A549 (cell line): ENCODE results near the gene DEFB129.

ENCODE experiments used
- CEBPB ChIP-seq, 2 experiments: fragments of >200 bp in 1 of 2; sonication (Bioruptor Twin) in 1 of 2; formaldehyde crosslinking in 1 of 2; IDR thresholded peaks; 2 replicates each; pipeline ENCODE4 v1.6.1; 2012 to 2016
- CHD4 ChIP-seq: fragments of 200-600 bp; sonication (generic); IDR thresholded peaks from 2 replicates; pipeline ENCODE4 v1.6.1; 2016; ENCODE audit warnings: antibody characterized with exemption, mild to moderate bottlenecking, borderline replicate concordance
- ESRRA ChIP-seq: fragments of 150-350 bp; IDR thresholded peaks from 2 replicates; pipeline ENCODE4 v1.6.1; 2014; ENCODE audit warnings: mild to moderate bottlenecking, low read length, borderline replicate concordance
- JUN ChIP-seq, 2 experiments: fragments of >200 bp; sonication (Bioruptor Twin); formaldehyde crosslinking; IDR thresholded peaks; 2 replicates in 1 of 2; 3 replicates in 1 of 2; pipeline ENCODE4 v1.6.1; 2016 to 2017
- POLR2A ChIP-seq: IDR thresholded peaks from 2 replicates; pipeline ENCODE4 v1.6.1; 2012; ENCODE audit warnings: mild to moderate bottlenecking, low read length
- RNF2 ChIP-seq: fragments of 200-600 bp; sonication (generic); IDR thresholded peaks from 2 replicates; pipeline ENCODE4 v1.6.1; 2016; ENCODE audit warnings: low read depth, mild to moderate bottlenecking, antibody characterized with exemption, moderate library complexity, borderline replicate concordance
- TP53 ChIP-seq: fragments of 250-450 bp; sonication (Bioruptor Pico); IDR thresholded peaks from 2 replicates; pipeline ENCODE4 v1.5.0; 2021; ENCODE audit warnings: mild to moderate bottlenecking, moderate library complexity
- TF ChIP-seq, protein P1 (sequence below): IDR thresholded peaks from 2 replicates; pipeline ENCODE4 v1.6.1; 2012
- TF ChIP-seq, protein P2 (sequence below): fragments of 200-600 bp; sonication (generic); IDR thresholded peaks from 2 replicates; pipeline ENCODE4 v1.6.1; 2016; ENCODE audit warnings: antibody characterized with exemption, mild to moderate bottlenecking, moderate library complexity
- TF ChIP-seq, protein P3 (sequence below): fragments of >200 bp; sonication (Bioruptor Twin); formaldehyde crosslinking; IDR thresholded peaks from 3 replicates; pipeline ENCODE4 v1.5.1; 2016

DNA sequence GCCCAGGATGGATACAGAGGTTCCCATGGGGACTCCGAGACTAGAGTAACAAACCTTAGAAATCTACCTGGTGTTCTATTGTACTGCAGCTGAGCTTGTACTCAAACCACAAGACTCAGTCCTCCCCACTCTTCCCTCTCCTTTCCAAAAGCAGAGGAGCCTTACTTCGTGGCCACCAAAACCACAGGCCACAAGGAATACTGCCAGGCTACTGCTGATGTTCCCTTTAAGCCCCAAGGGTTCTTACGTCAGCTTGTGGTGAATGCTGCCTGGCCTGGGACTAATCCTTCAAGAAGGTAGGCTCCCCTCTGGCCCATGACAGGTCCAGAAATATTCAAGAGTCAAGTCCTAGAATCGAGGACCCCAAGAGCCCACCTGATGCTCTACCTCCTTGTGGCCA is 27.1 kb upstream of the DEFB129 start:
- TF ChIP-seq POLR2A (no peak), RNF2 (no peak), ESRRA (no peak), JUN (IDR thresholded peaks at IDR 0.05) (no peak), TP53 (CRISPR knock-in tag) (no peak), CEBPB (IDR thresholded peaks at IDR 0.05) (no peak), CHD4 (no peak)
- TF ChIP-seq, protein P1, sequence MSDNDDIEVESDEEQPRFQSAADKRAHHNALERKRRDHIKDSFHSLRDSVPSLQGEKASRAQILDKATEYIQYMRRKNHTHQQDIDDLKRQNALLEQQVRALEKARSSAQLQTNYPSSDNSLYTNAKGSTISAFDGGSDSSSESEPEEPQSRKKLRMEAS, result no peak
- TF ChIP-seq, protein P2, sequence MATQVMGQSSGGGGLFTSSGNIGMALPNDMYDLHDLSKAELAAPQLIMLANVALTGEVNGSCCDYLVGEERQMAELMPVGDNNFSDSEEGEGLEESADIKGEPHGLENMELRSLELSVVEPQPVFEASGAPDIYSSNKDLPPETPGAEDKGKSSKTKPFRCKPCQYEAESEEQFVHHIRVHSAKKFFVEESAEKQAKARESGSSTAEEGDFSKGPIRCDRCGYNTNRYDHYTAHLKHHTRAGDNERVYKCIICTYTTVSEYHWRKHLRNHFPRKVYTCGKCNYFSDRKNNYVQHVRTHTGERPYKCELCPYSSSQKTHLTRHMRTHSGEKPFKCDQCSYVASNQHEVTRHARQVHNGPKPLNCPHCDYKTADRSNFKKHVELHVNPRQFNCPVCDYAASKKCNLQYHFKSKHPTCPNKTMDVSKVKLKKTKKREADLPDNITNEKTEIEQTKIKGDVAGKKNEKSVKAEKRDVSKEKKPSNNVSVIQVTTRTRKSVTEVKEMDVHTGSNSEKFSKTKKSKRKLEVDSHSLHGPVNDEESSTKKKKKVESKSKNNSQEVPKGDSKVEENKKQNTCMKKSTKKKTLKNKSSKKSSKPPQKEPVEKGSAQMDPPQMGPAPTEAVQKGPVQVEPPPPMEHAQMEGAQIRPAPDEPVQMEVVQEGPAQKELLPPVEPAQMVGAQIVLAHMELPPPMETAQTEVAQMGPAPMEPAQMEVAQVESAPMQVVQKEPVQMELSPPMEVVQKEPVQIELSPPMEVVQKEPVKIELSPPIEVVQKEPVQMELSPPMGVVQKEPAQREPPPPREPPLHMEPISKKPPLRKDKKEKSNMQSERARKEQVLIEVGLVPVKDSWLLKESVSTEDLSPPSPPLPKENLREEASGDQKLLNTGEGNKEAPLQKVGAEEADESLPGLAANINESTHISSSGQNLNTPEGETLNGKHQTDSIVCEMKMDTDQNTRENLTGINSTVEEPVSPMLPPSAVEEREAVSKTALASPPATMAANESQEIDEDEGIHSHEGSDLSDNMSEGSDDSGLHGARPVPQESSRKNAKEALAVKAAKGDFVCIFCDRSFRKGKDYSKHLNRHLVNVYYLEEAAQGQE, result no peak
- TF ChIP-seq, protein P3, sequence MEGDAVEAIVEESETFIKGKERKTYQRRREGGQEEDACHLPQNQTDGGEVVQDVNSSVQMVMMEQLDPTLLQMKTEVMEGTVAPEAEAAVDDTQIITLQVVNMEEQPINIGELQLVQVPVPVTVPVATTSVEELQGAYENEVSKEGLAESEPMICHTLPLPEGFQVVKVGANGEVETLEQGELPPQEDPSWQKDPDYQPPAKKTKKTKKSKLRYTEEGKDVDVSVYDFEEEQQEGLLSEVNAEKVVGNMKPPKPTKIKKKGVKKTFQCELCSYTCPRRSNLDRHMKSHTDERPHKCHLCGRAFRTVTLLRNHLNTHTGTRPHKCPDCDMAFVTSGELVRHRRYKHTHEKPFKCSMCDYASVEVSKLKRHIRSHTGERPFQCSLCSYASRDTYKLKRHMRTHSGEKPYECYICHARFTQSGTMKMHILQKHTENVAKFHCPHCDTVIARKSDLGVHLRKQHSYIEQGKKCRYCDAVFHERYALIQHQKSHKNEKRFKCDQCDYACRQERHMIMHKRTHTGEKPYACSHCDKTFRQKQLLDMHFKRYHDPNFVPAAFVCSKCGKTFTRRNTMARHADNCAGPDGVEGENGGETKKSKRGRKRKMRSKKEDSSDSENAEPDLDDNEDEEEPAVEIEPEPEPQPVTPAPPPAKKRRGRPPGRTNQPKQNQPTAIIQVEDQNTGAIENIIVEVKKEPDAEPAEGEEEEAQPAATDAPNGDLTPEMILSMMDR, result no peak
